K562 (cell line): Measurements from ENCODE around the gene CLCN2.

Experiments used
- CC2D1A ChIP-seq: fragments of 450-650 bp; IDR thresholded peaks from 2 replicates; pipeline ENCODE4 v1.6.1; 2017; ENCODE audit warnings: mild to moderate bottlenecking
- CHD1 ChIP-seq: fragments of 200-600 bp; sonication (generic); IDR thresholded peaks from one replicate; pipeline ENCODE4 v1.6.1; 2012; ENCODE audit warnings: mild to moderate bottlenecking, moderate library complexity, low read length, inconsistent platforms
- CTBP1 ChIP-seq: fragments of 450-650 bp; IDR thresholded peaks from 2 replicates; pipeline ENCODE4 v1.6.1; 2016; ENCODE audit warnings: borderline replicate concordance
- ETV5 ChIP-seq: sonication (generic); formaldehyde crosslinking; IDR thresholded peaks from 2 replicates; pipeline ENCODE4 v1.4.0; 2020; ENCODE audit warnings: low read depth, mild to moderate bottlenecking, missing genetic modification reagents
- HCFC1 ChIP-seq: IDR thresholded peaks from 2 replicates; pipeline ENCODE4 v1.6.1; 2012; ENCODE audit warnings: low read depth, low read length, improper control_type of control experiment
- HDAC1 ChIP-seq, 2 experiments: fragments of 450-650 bp; IDR thresholded peaks; 2 replicates each; pipeline ENCODE4 v1.6.1; 2016 to 2017; ENCODE audit warnings: inconsistent platforms in 1 of 2, mild to moderate bottlenecking in 1 of 2, moderate library complexity in 1 of 2
- MAFK ChIP-seq: IDR thresholded peaks from 2 replicates; pipeline ENCODE4 v1.6.1; 2011; ENCODE audit warnings: low read length, improper control_type of control experiment
- PTRF ChIP-seq: fragments of 450-650 bp; IDR thresholded peaks from 2 replicates; pipeline ENCODE4 v1.6.1; 2016; ENCODE audit warnings: mild to moderate bottlenecking, missing genetic modification characterization, missing compliant biosample characterization
- RB1 ChIP-seq: fragments of 450-650 bp; IDR thresholded peaks from 2 replicates; pipeline ENCODE4 v1.6.1; 2017; ENCODE audit warnings: low read depth, mild to moderate bottlenecking
- TCF7L2 ChIP-seq: fragments of 150-350 bp; IDR thresholded peaks from 2 replicates; pipeline ENCODE4 v1.6.1; 2016; ENCODE audit warnings: low read depth, mild to moderate bottlenecking, low read length, moderate library complexity
- ZNF24 ChIP-seq: fragments of 450-650 bp; IDR thresholded peaks from 2 replicates; pipeline ENCODE4 v1.6.1; 2016
- ZNF274 ChIP-seq: IDR thresholded peaks from 2 replicates; pipeline ENCODE4 v1.6.1; 2011; ENCODE audit warnings: low read depth, mild to moderate bottlenecking, low read length, moderate library complexity, borderline replicate concordance
- ZNF77 ChIP-seq: fragments of 250-450 bp; sonication (Bioruptor Pico); IDR thresholded peaks from 2 replicates; pipeline ENCODE4 v1.5.0; 2020

DNA sequence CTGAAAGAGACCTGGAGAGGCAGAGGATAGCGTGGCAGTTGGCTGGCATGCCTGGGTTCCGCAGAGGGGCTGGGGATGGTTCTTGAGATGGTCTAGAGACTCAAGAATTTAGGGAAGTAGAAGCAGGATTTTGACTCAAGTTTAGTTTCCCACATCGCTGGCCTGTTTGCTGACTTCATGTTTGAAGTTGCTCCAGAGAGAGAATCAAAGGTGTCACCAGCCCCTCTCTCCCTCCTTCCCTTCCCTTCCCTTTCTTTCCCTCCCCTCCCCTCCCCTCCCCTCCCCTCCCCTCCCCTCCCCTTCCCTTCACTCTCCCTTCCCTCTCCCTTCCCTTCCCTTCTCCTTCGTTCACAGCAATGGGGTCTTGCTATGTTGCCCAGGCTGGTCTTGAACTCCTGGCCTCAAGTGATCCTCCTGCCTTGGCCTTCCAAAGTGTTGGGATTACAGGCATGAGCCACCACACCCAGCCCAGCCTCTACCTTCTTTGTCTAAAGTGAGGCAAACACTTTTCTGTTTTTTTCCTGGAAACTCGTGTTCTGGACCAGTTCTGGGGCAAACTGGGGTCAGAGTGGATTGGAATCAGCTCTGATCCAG lies 28.6 kb upstream of the CLCN2 start:
- no peak for TF ChIP-seq MAFK
- no peak for TF ChIP-seq ZNF274
- TF ChIP-seq CC2D1A: no peak
- TF ChIP-seq HCFC1: no peak
- no peak for TF ChIP-seq ZNF24
- no peak for TF ChIP-seq ETV5 (CRISPR knock-in tag)
- no peak for TF ChIP-seq TCF7L2
- TF ChIP-seq CTBP1: no peak
- no peak for TF ChIP-seq CHD1
- no peak for TF ChIP-seq RB1
- no peak for TF ChIP-seq PTRF (tag)
- no peak for TF ChIP-seq ZNF77
- no peak for TF ChIP-seq HDAC1 (IDR thresholded peaks at IDR 0.05)
